Nephron progenitor cell (in vitro differentiated cells): ENCODE data around the gene HES5.

Source experiments
- DNase-seq: peaks from one replicate; pipeline ENCODE4 v3.0.0; 2021
- H3K27ac Mint-ChIP-seq: 2 replicates; pipeline ENCODE4 v1.8.0; 2021; ENCODE audit warnings: mild to moderate bottlenecking, moderate library complexity, mixed read lengths
- H3K27me3 Mint-ChIP-seq: 2 replicates; pipeline ENCODE4 v1.8.0; 2021; ENCODE audit warnings: mild to moderate bottlenecking, low read depth, mixed read lengths; ENCODE audit not compliant: poor library complexity
- H3K36me3 Mint-ChIP-seq: 2 replicates; pipeline ENCODE4 v1.8.0; 2021; ENCODE audit warnings: low read depth, mixed read lengths
- H3K4me1 Mint-ChIP-seq: 2 replicates; pipeline ENCODE4 v1.8.0; 2021; ENCODE audit warnings: mixed read lengths
- H3K4me3 Mint-ChIP-seq: 2 replicates; pipeline ENCODE4 v1.8.0; 2021; ENCODE audit warnings: mild to moderate bottlenecking, moderate library complexity, mixed read lengths
- H3K9me3 Mint-ChIP-seq: 2 replicates; pipeline ENCODE4 v1.8.0; 2021; ENCODE audit warnings: mild to moderate bottlenecking, moderate library complexity, mixed read lengths
- TF ChIP-seq, protein P1 (sequence below): fragments of 200-600 bp; sonication (generic); IDR thresholded peaks from 2 replicates; pipeline ENCODE4 v1.5.0; 2021; ENCODE audit warnings: antibody characterized with exemption

The HES5 gene

DNA sequence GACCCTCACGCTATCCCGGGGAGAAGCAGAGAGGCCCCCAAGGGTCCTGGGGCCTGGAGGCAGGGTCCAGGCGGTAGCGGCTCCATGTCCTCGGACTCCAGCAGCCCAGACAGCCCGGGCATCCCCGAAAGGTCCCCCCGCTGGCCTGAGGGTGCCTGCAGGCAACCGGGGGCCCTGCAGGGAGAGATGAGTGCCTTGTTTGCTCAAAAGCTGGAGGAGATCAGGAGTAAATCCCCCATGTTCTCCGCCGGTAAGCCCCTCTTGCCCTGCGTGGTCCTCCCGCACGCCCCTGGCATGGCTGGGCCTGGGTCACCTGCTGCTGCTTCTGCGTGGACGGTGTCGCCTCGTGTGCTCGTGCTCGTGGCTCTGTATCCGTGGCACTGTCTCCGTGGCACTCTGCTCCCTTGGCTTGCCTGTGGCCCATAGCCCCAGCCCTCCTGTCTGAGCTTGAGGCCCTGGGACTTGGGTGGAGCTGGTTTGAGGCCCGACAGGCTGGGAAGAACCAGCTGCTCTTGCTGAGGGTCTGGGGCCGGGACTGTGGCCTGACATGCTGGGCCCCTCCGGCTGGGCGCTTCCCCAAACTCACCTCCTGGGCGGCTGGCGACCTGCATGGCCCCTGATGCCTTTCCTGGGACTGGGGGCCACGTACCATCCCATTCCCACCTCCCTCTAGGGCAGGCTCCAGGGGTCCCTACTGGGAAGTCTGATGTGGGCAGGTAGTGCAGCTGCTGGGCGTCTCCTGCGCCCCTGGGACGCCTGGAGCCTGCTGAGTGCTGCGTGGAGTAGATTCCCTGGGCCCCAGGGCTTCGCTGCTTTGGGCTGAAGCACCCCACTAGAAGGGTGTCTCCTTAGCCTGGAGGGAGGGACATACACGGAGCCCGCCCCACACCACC lies 27.2 kb downstream of the HES5 start:
- DNase-seq = no peak
- TF ChIP-seq, protein P1, sequence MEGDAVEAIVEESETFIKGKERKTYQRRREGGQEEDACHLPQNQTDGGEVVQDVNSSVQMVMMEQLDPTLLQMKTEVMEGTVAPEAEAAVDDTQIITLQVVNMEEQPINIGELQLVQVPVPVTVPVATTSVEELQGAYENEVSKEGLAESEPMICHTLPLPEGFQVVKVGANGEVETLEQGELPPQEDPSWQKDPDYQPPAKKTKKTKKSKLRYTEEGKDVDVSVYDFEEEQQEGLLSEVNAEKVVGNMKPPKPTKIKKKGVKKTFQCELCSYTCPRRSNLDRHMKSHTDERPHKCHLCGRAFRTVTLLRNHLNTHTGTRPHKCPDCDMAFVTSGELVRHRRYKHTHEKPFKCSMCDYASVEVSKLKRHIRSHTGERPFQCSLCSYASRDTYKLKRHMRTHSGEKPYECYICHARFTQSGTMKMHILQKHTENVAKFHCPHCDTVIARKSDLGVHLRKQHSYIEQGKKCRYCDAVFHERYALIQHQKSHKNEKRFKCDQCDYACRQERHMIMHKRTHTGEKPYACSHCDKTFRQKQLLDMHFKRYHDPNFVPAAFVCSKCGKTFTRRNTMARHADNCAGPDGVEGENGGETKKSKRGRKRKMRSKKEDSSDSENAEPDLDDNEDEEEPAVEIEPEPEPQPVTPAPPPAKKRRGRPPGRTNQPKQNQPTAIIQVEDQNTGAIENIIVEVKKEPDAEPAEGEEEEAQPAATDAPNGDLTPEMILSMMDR = no peak
- Mint-ChIP-seq H3K9me3 (no peaks in the 10 kb centered on the region), H3K4me1 (no peaks in the 10 kb centered on the region), H3K4me3 (no peak overlapping the region), H3K27me3 (no peaks in the 10 kb centered on the region), H3K27ac (no peak overlapping the region), H3K36me3 (no peaks in the 10 kb centered on the region)

DNA sequence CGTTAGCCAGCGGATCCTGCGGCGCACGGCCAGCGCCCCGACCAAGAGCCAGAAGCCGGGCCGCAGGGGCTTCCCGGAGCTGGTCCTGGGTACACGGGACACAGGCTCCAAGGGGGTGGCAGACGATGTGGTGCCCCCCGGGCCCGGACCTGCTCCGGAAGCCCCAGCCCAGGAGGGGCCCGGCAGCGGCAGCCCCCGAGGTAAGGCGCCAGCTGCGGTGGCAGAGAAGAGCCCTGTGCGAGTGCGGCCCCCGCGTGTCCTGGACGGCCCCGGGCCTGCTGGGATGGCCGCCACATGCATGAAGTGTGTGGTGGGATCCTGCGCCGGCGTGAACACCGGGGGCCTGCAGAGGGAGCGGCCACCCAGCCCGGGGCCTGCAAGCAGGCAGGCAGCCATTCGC lies 27.9 kb downstream of the HES5 start:
- H3K36me3 Mint-ChIP-seq = no peaks in the 10 kb centered on the region
- H3K27ac Mint-ChIP-seq = no peak overlapping the region
- TF ChIP-seq, protein P1 = no peak
- H3K4me3 Mint-ChIP-seq = no peak overlapping the region
- H3K27me3 Mint-ChIP-seq = no peaks in the 10 kb centered on the region
- H3K4me1 Mint-ChIP-seq = no peaks in the 10 kb centered on the region
- no peaks in the 10 kb centered on the region for H3K9me3 Mint-ChIP-seq
- DNase-seq = no peak

DNA sequence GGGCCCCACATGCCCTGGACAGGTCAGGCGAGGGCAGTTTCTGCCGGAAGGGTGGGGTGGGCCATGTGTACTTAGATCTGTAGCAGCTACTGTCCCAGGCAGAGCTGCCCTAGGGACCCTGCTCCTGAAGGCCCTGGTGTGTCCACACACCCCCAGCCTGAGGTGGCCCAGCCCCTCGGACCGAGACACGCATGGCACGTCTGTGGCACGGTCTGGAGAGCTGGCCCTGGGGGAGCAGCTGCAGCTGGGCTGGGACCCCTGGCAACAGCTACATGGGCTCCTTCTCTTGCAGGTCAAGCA lies 28.3 kb downstream of the HES5 start:
- Mint-ChIP-seq H3K4me3 (no peak overlapping the region), H3K36me3 (no peaks in the 10 kb centered on the region), H3K9me3 (no peaks in the 10 kb centered on the region), H3K27ac (no peak overlapping the region), H3K27me3 (no peaks in the 10 kb centered on the region), H3K4me1 (no peaks in the 10 kb centered on the region)
- no peak for DNase-seq
- TF ChIP-seq, protein P1 = no peak

DNA sequence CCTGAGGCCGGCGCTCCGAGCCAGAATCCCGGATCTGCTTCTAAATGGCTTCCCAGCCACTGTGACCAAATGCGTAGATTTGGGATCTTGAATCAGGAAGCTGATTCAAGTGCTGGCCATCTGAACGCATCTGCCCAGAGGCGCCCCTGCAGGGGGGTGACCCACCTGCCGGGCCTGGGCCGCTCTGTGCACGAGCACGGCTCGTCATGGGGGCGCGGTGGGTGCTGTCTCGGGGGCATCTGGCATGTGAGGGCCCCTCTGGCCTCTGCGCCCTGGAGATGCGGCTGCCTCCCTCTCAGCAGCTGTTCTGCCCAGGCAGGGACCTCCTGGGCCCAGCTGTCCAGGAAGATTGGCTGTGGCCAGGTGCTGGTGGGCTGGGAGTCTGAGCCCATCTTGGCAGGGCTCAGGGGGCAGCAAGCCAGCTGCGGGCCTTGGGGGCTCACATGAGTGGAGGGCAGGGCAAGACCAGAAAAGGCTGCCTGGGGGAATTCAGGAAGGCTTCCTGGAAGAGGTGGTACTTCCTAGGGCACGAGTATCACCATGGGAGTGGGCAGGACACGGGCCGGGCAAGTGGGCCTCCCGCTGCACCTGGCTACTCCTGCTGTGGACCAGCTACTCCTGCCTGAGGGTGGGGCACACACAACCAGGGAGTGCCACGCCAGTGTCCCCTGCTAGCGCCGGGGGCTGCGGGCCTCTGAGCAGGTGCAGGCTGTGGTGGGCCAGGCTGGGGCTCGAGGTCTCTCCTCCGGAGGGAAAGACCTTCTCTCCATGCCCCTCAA lies 28.8 kb downstream of the HES5 start:
- DNase-seq = no peak
- Mint-ChIP-seq H3K27ac (no peak overlapping the region), H3K4me1 (no peaks in the 10 kb centered on the region), H3K36me3 (no peaks in the 10 kb centered on the region), H3K9me3 (no peaks in the 10 kb centered on the region), H3K4me3 (no peak overlapping the region), H3K27me3 (peaks cover 2% of the 10 kb centered on the region)
- TF ChIP-seq, protein P1 = no peak

DNA sequence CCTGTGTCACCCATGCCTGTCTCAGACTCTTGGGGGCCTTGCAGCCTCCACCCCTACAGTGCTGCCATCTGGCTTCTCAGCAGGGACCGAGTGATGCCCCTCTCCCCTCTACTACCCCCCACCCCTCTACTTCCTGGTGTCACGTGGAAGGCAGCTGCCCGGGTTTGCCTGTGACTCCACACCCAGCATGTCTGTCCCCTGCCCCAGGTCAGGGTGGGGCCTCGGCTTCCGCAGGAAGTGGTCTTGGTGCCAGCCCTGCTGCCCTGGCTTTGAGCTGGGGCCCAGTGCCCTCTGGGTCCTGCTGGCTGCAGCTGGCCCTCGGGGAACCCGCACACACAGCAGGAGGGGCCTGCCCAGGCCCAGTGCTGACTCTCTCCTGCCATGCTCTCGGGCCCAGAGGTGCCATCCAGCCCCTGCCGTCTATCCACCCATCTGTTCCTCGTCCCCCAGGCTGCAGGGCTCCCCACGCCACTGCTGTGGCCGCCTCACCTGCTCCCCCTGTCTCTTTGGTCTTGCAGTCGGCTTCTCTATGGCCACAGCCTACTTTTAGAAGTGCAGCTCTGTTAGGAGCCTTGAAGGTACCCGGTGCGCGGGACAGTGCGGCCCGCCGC lies 30.0 kb downstream of the HES5 start:
- no peaks in the 10 kb centered on the region for H3K36me3 Mint-ChIP-seq
- no peak overlapping the region for H3K4me3 Mint-ChIP-seq
- H3K9me3 Mint-ChIP-seq = no peaks in the 10 kb centered on the region
- TF ChIP-seq, protein P1 = no peak
- peaks cover 5% of the 10 kb centered on the region for H3K27me3 Mint-ChIP-seq
- no peak for DNase-seq
- H3K4me1 Mint-ChIP-seq = no peaks in the 10 kb centered on the region
- no peak overlapping the region for H3K27ac Mint-ChIP-seq
